ENCODE data around the gene ABHD8.

GRCh38 chr19:17334414-17335409 lies 31.5 kb upstream of the ABHD8 start, which contains the start of gene ANO8:
- TF ChIP-seq CTCF (IDR thresholded peaks at IDR 0.05): no peak
- TF ChIP-seq POLR2A (IDR thresholded peaks at IDR 0.05): peak in 1 of 2 donors; percentile 71

Data from Peyer's patch (tissue), 4 donors.